ENCODE data around the gene DCDC2B. TPM values are rescaled to one million over a fixed set of nuclear protein-coding genes. Genes with fewer than 3 reads are reported as not detected.

Gene DCDC2B
- total and polyA plus RNA-seq, 7 donors: 0.04 TPM; not detected in 6

- intact Hi-C loops (cut with DNase I): no loop called here
These were observed 36.2 kb upstream of the DCDC2B start for GRCh38 chr1:32172621-32173245.

GRCh38 chr1:32178380-32179192, 30.3 kb upstream of the DCDC2B start:
- Histone ChIP-seq H3K36me3 (ENCODE audit: insufficient read depth in 1 of 2, low read depth in 1 of 2) (peaks cover 3 to 43% of the 10 kb centered on the region in 2 donors), H3K9me3 (no peaks in the 10 kb centered on the region), H3K27ac (peak overlapping the region; percentile 98), H3K4me1 (peaks cover 29% of the 10 kb centered on the region), H3K27me3 (ENCODE audit: insufficient read depth in 3 of 3, low read length in 2 of 3) (no peaks in the 10 kb centered on the region), H3K4me3 (peak overlapping the region; percentile 81)
- DNase-seq (no peak), ATAC-seq (no peak)
- intact Hi-C loops (cut with DNase I): no loop called here
- TF ChIP-seq CTCF (IDR thresholded peaks at IDR 0.05): no peak
- WGBS, 3 donors: 77 to 82% (median 79%) methylated on average over 7 of the region's 7 CpGs

More at GRCh38 chr1:32172621-32173245, 36.2 kb upstream of the DCDC2B start:
- DNase-seq (no peak), ATAC-seq (no peak)
- 85 to 95% (median 95%) methylated on average over 1 of the region's 1 CpG for WGBS, 3 donors
- Histone ChIP-seq H3K27me3 (ENCODE audit: insufficient read depth in 3 of 3, low read length in 2 of 3) (no peaks in the 10 kb centered on the region), H3K27ac (no peak overlapping the region), H3K9me3 (no peaks in the 10 kb centered on the region), H3K36me3 (ENCODE audit: insufficient read depth in 1 of 2, low read depth in 1 of 2) (peaks cover 13 to 75% of the 10 kb centered on the region in 2 donors), H3K4me1 (no peaks in the 10 kb centered on the region), H3K4me3 (no peak overlapping the region)
- TF ChIP-seq CTCF (IDR thresholded peaks at IDR 0.05): no peak

GRCh38 chr1:32179193-32179442, 29.8 kb upstream of the DCDC2B start:
- WGBS, 3 donors: 3 to 6% (median 6%) methylated on average over 7 of the region's 7 CpGs
- Histone ChIP-seq H3K27me3 (ENCODE audit: insufficient read depth in 3 of 3, low read length in 2 of 3) (no peaks in the 10 kb centered on the region), H3K4me1 (peaks cover 34% of the 10 kb centered on the region), H3K4me3 (peak overlapping the region; percentile 81), H3K36me3 (ENCODE audit: insufficient read depth in 1 of 2, low read depth in 1 of 2) (peaks cover 3 to 43% of the 10 kb centered on the region in 2 donors), H3K27ac (peak overlapping the region; percentile 98), H3K9me3 (no peaks in the 10 kb centered on the region)
- intact Hi-C loops (cut with DNase I): no loop called here
- no peak for DNase-seq
- TF ChIP-seq CTCF (IDR thresholded peaks at IDR 0.05): no peak
- ATAC-seq: peak; percentile 2 to 32 (median 24)

GRCh38 chr1:32179443-32180185, 29.3 kb upstream of the DCDC2B start, which contains the start of gene TXLNA:
TSS of gene TXLNA (plus strand) at chr1:32179675. CDS start at chr1:32180346, 671 bp downstream.
- DNase-seq (peak; percentile 96 to 97), ATAC-seq (peak; percentile 90 to 95 (median 92))
- no peaks in the 10 kb centered on the region for H3K9me3 ChIP-seq
- peak within 1 kb of the TSS; percentile 81 for H3K4me3 ChIP-seq
- H3K27ac ChIP-seq: peak within 1 kb of the TSS; percentile 98
- WGBS, 3 donors: 0 to 1% (median 0%) methylated on average over 42 to 79 of the region's 79 CpGs
- peaks cover 39% of the 10 kb centered on the region for H3K4me1 ChIP-seq
- intact Hi-C loops (cut with DNase I): loop anchor here in 1 of 2 donors (2.0 to 5.0 kb wide), 2 partner anchors 19 to 72 kb away; partner anchors contain the start of gene KPNA6
- peaks cover 3 to 44% of the 10 kb centered on the region in 2 donors for H3K36me3 ChIP-seq (ENCODE audit: insufficient read depth in 1 of 2, low read depth in 1 of 2)
- no peak for TF ChIP-seq CTCF (IDR thresholded peaks at IDR 0.05)
- no peaks in the 10 kb centered on the region for H3K27me3 ChIP-seq (ENCODE audit: insufficient read depth in 3 of 3, low read length in 2 of 3)
